Measurements from ENCODE around the gene KLHDC7B.

Gene KLHDC7B

GRCh38 chr22:50523458-50523805, 22.3 kb upstream of the KLHDC7B start:
- TF ChIP-seq MYC (IDR thresholded peaks at IDR 0.05; ENCODE audit: low read depth, low read length) (no peak), POLR2A (IDR thresholded peaks at IDR 0.05; ENCODE audit: extremely low read depth, insufficient read length) (no peak)
- TF ChIP-seq, protein P1, sequence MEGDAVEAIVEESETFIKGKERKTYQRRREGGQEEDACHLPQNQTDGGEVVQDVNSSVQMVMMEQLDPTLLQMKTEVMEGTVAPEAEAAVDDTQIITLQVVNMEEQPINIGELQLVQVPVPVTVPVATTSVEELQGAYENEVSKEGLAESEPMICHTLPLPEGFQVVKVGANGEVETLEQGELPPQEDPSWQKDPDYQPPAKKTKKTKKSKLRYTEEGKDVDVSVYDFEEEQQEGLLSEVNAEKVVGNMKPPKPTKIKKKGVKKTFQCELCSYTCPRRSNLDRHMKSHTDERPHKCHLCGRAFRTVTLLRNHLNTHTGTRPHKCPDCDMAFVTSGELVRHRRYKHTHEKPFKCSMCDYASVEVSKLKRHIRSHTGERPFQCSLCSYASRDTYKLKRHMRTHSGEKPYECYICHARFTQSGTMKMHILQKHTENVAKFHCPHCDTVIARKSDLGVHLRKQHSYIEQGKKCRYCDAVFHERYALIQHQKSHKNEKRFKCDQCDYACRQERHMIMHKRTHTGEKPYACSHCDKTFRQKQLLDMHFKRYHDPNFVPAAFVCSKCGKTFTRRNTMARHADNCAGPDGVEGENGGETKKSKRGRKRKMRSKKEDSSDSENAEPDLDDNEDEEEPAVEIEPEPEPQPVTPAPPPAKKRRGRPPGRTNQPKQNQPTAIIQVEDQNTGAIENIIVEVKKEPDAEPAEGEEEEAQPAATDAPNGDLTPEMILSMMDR (IDR thresholded peaks at IDR 0.05; ENCODE audit: low read depth, low read length) = no peak
- TF ChIP-seq, protein P2, sequence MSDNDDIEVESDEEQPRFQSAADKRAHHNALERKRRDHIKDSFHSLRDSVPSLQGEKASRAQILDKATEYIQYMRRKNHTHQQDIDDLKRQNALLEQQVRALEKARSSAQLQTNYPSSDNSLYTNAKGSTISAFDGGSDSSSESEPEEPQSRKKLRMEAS (IDR thresholded peaks at IDR 0.05; ENCODE audit: low read depth, low read length) = no peak
- DNase-seq (ENCODE audit: low read depth) = no peak
- no peak overlapping the region for H3K4me3 ChIP-seq (ENCODE audit: low read depth, low read length)

DNA sequence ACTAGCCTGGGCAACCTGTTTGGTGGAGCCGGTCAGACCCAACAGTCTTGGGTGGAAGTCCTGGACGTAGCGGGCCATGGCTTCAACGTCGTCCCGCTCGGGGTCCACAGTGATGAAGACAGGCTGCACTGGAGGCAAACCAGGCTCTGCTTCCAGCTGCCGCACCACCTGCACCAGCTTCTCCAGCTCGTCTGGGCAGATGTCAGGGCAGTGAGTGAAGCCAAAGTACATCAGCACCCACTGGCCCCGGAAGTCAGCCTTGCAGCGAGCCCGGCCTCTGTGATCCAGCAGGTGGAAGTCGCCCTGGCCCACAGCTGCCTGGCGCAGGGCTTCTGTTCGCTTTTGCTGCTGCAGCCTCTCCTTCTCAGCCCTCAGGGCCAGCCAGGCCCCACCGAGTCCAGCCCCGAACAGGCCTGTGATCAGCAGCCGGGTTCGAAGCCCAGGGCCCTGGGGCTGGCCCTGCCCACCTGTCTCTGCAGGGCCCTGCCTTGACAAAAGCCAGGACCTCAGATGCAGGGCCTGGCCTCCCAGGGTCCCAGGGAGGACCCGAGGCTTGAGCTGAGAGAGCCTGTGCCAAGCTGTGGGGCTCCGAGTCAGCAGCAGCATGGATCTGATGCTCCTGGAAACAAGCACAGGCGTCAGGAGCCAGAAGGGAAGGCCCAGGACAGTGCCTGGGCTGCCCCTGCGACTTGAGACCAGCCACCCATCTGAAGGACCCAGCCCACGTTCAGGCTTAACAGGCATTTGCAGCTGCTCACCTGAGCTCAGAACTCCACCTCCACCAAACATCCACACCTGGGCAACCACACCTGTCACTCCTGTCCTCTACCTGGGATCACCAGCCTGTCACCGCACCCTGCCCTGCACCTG, 21.7 kb upstream of the KLHDC7B start:
- H3K4me3 ChIP-seq (ENCODE audit: low read depth, low read length) = peak overlapping the region; percentile 74
- DNase-seq (ENCODE audit: low read depth) = no peak
- TF ChIP-seq MYC (IDR thresholded peaks at IDR 0.05; ENCODE audit: low read depth, low read length) (no peak), POLR2A (IDR thresholded peaks at IDR 0.05; ENCODE audit: extremely low read depth, insufficient read length) (no peak)
- TF ChIP-seq, protein P1 (IDR thresholded peaks at IDR 0.05; ENCODE audit: low read depth, low read length) = no peak
- TF ChIP-seq, protein P2 (IDR thresholded peaks at IDR 0.05; ENCODE audit: low read depth, low read length) = no peak

DNA sequence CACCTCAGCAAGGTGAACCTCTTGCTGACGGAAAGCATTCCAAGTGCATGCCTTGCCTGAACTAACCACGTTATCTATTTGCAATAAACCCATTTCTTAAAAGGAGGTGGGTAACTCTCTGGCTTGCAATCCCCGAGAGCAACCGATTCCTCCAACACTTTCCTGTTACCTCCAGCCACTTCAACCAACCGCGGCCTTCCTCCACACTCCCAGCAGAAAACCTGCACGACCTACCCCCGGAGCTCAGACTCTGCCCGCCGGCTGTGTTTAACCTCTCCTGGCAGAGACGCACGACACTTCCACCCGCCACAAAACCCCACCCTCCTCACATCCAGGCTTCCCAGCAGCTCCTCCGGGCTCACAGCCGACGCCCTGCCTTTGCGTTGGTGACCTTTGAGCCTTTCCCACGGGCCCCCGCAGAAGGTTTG, 21.0 kb upstream of the KLHDC7B start:
- TF ChIP-seq, protein P1 (IDR thresholded peaks at IDR 0.05; ENCODE audit: low read depth, low read length) = no peak
- TF ChIP-seq, protein P2 (IDR thresholded peaks at IDR 0.05; ENCODE audit: low read depth, low read length) = no peak
- TF ChIP-seq MYC (IDR thresholded peaks at IDR 0.05; ENCODE audit: low read depth, low read length) (no peak), POLR2A (IDR thresholded peaks at IDR 0.05; ENCODE audit: extremely low read depth, insufficient read length) (no peak)
- DNase-seq (ENCODE audit: low read depth) = peak; percentile 58
- peak overlapping the region; percentile 74 for H3K4me3 ChIP-seq (ENCODE audit: low read depth, low read length)

DNA sequence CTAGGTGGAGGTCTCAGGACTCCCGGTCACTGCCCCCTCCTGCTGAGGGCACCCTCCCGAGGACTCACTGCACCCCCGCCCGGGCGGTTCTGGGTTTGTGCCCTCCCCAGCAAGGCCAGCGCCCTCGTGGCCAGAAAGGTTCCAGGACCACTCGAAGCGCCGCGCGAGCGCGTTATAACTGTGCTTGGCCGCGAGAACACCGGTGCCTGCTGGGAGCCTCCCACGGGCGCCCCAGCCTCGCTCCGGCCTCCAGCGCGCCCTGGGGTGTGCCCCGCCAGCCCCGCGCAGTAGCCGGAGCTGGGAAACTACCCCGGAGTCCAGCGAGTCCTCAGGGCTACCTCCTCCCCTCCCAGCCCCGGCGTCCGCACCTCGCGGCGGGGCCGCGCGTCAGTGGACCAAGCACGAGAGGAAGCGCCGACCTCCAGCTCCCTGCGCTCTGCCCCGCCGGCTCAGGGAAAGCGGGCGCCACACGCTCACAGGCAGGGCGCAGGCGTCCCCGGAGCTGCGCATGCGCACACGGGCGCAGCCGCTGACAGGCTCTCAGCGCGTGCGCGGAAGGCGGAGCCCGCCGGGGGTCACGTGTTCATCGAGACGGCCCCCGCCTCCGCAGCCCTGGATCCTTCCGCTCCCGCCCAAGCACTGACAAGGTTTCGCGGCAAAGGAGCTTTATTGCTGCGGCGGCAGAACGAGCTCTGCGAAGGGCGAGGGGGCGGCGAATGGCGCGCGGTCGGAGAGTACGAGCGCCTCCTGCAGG, 20.4 kb upstream of the KLHDC7B start, which contains the start of gene SCO2:
Gene SCO2 (minus strand): TSS at position 495 of the 754 bp plus-strand sequence. CDS start 1,187 bp downstream, outside the sequence.
- peak; percentile 97 for DNase-seq (ENCODE audit: low read depth)
- TF ChIP-seq, protein P2 (IDR thresholded peaks at IDR 0.05; ENCODE audit: low read depth, low read length) = peak; percentile 98
- TF ChIP-seq POLR2A (IDR thresholded peaks at IDR 0.05; ENCODE audit: extremely low read depth, insufficient read length) = peak; percentile 78
- TF ChIP-seq, protein P1 (IDR thresholded peaks at IDR 0.05; ENCODE audit: low read depth, low read length) = peak; percentile 36
- TF ChIP-seq MYC (IDR thresholded peaks at IDR 0.05; ENCODE audit: low read depth, low read length) = peak; percentile 58
- peak within 1 kb of the TSS; percentile 74 for H3K4me3 ChIP-seq (ENCODE audit: low read depth, low read length)

- DNase-seq (ENCODE audit: low read depth) = no peak
- H3K4me3 ChIP-seq (ENCODE audit: low read depth, low read length) = peak overlapping the region; percentile 74
- TF ChIP-seq, protein P2 (IDR thresholded peaks at IDR 0.05; ENCODE audit: low read depth, low read length) = no peak
- TF ChIP-seq POLR2A (IDR thresholded peaks at IDR 0.05; ENCODE audit: extremely low read depth, insufficient read length) (no peak), MYC (IDR thresholded peaks at IDR 0.05; ENCODE audit: low read depth, low read length) (no peak)
- TF ChIP-seq, protein P1 (IDR thresholded peaks at IDR 0.05; ENCODE audit: low read depth, low read length) = no peak
Observed at GRCh38 chr22:50525858-50526107, 19.9 kb upstream of the KLHDC7B start.

Measured in NB4 (cell line).